Measurements from ENCODE around the gene RTF2.
"Not testable (repeated sequence)": the region's sequence is repeated elsewhere in the genome, so short reads cannot be mapped to it uniquely, and the experiment has no call there.

Gene RTF2

DNA sequence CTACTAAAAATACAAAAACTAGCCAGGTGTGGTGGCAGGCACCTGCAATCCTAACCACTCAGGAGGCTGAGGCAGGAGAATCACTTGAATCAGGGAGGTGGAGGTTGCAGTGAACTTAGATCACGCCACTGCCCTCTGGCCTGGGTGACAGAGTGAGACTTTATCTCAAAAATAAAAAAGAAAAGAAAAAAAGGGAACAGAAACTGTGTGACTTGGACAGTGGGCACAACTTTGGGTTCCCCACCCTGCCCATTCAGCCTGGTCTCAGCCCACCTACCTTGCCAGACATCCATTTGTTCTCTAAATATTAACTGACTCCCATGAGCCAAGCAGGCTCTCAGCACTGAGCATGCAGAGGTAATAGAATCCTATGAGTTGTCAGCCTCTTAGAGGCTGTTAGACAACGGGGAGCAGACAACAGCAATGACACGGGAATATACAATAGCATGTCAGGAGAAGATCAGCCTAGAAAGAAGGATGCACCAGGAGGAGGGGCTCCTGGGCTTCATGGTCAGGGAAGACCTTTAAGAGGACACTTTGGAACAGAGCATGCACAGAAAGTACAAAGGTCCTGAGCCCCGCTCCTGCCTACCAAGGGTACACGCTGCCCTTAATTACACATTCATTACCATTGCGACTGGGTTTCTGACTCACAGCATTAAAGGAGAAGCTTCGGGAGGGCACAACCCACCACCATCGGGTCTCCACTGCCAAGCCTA is 84.6 kb downstream of the RTF2 start:
- DNase-seq (ENCODE audit: low spot score) = no peak

DNA sequence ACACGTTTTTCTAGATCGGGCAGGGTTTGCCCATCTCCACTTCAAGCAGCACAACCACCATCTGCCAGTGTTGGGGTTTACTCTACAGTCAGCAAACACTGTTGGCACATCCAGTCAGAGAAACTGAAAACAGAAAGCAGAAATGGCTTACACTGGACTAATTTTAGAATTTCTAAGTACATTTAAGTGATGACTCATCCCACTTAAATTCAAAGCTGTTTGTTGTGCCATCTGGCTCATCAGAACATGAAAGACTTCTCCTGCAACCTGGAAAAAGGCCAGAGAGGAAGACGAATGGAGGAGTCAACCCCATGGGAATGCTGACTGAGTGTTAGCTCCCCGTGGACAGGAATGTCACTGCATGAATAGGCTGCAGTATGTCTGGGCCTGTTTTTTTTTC is 86.4 kb downstream of the RTF2 start:
- peak; percentile 37 for DNase-seq (ENCODE audit: low spot score)

DNA sequence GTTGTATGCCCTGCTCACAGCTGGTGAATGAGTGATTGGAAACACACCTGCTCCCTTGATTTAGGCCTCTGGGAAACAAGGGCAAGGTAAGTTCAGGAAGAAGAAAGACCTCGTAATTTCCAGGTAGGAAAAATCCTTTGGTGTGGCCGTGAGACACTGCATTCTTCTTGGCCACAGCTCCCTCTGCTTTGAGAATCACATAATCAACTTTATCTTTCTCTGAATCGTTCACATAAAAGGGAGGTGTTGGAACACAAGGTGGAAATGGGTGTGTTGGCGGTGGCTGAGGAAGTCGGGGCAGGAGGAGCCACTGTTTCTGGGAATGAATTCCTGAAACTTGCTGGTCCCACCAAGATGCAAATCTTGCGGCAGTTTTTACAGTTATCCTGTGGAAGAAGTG is 90.5 kb downstream of the RTF2 start:
- DNase-seq (ENCODE audit: low spot score) = no peak

DNA sequence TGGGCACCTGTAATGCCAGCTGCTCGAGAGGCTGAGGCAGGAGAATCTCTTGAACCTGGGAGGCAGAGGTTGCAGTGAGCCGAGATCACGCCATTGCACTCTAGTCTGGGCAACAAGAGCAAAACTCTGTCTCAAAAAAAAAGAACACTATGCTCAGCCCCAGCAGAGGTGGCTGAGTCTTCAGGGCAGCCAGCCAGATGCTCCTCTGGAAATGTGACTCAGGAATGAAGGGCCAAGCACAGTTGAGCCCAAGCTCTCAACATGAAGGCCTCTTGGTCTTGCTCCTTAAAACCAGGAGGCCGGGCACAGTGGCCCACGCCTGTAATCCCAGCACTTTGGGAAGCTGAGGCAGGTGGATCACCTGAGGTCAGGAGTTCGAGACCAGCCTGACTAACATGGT is 96.1 kb downstream of the RTF2 start:
- not testable (repeated sequence) for DNase-seq (ENCODE audit: low spot score)

DNA sequence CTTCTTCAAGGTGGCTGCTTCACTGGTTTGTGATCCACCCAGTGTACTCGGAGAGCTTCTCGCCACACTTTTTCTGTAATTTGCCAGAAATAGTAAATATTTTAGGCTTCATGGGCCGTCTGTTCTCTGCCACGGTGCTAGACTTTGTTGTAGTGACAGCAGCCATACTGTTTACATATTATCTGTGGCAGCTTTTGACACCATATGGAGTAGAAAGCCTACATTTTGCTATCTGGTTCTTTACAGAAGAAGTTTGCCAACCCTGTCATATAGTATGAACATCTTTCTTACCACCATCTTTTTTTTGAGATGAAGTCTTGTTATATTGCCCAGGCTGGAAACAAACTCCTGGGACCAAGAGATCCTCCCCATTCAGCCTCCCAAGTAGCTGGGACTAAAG is 97.1 kb downstream of the RTF2 start:
- DNase-seq (ENCODE audit: low spot score) = no peak

DNA sequence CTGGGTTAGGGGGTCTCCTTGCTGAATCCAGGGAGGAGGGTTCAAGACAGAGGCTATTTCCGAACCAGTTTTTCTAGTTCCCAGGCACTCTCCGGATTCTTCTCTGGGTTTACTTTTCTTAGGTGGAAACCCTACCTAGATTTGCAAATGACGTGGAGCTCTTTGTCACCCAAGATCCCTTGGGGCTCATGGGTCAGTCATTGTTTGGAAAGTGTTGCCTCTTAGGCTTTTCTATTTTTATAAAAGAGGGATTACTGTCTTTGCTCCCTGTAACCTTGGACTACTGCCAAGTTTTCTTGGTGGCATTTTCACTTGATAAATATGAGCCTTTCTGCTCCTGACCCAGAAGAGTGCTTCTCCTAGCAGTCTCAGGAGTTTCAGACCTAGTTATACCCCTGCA is 98.2 kb downstream of the RTF2 start:
- DNase-seq (ENCODE audit: low spot score) = no peak

Measured in globus pallidus (tissue), 1 donor.